Panc1 (cell line): ENCODE results near the gene SETD1A.

ENCODE experiments used
- CTCF ChIP-seq: fragments of 450-650 bp; IDR thresholded peaks from 2 replicates; pipeline ENCODE4 v1.5.1; 2017; ENCODE audit warnings: mild to moderate bottlenecking
- POLR2AphosphoS5 ChIP-seq: IDR thresholded peaks from 2 replicates; pipeline ENCODE4 v1.6.1; 2012; ENCODE audit warnings: mild to moderate bottlenecking, low read depth, low read length, moderate library complexity
- SIN3A ChIP-seq: IDR thresholded peaks from 2 replicates; pipeline ENCODE4 v1.6.1; 2012; ENCODE audit warnings: low read depth, mild to moderate bottlenecking, low read length, moderate library complexity, borderline replicate concordance; ENCODE audit not compliant: insufficient read depth
- TCF7L2 ChIP-seq: IDR thresholded peaks from 2 replicates; pipeline ENCODE4 v1.6.1; 2011; ENCODE audit warnings: mild to moderate bottlenecking, low read depth, low read length, inconsistent platforms
- TF ChIP-seq, protein P1 (sequence below), 2 experiments: IDR thresholded peaks; 2 replicates each; pipeline ENCODE4 v1.6.1; 2011 to 2012; ENCODE audit warnings: low read depth in 2 of 2, control low read depth in 1 of 2, low read length in 1 of 2, mild to moderate bottlenecking in 1 of 2, moderate library complexity in 1 of 2; ENCODE audit not compliant: insufficient read depth in 1 of 2

GRCh38 chr16:30951193-30951592 is 6.4 kb upstream of the SETD1A start:
- TF ChIP-seq CTCF (no peak), POLR2AphosphoS5 (no peak), TCF7L2 (no peak), SIN3A (no peak)
- TF ChIP-seq, protein P1, sequence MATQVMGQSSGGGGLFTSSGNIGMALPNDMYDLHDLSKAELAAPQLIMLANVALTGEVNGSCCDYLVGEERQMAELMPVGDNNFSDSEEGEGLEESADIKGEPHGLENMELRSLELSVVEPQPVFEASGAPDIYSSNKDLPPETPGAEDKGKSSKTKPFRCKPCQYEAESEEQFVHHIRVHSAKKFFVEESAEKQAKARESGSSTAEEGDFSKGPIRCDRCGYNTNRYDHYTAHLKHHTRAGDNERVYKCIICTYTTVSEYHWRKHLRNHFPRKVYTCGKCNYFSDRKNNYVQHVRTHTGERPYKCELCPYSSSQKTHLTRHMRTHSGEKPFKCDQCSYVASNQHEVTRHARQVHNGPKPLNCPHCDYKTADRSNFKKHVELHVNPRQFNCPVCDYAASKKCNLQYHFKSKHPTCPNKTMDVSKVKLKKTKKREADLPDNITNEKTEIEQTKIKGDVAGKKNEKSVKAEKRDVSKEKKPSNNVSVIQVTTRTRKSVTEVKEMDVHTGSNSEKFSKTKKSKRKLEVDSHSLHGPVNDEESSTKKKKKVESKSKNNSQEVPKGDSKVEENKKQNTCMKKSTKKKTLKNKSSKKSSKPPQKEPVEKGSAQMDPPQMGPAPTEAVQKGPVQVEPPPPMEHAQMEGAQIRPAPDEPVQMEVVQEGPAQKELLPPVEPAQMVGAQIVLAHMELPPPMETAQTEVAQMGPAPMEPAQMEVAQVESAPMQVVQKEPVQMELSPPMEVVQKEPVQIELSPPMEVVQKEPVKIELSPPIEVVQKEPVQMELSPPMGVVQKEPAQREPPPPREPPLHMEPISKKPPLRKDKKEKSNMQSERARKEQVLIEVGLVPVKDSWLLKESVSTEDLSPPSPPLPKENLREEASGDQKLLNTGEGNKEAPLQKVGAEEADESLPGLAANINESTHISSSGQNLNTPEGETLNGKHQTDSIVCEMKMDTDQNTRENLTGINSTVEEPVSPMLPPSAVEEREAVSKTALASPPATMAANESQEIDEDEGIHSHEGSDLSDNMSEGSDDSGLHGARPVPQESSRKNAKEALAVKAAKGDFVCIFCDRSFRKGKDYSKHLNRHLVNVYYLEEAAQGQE (IDR thresholded peaks at IDR 0.05; ENCODE audit: insufficient read depth in 1 of 2, low read depth in 2 of 2, low read length in 1 of 2) = no peak
